Prostate gland (tissue), 2 donors: ENCODE measurements around the gene CHST8.

ENCODE experiments used
- CTCF ChIP-seq, 4 experiments: fragments of 200-600 bp in 2 of 4; fragments of 450-650 bp in 2 of 4; sonication (generic) in 2 of 4; IDR thresholded peaks; 1 replicate in 3 of 4; 2 replicates in 1 of 4; pipeline ENCODE4 v1.5.1; 2016 to 2019; ENCODE audit warnings: antibody characterized with exemption in 4 of 4, mild to moderate bottlenecking in 2 of 4, moderate library complexity in 2 of 4
- POLR2A ChIP-seq: fragments of 450-650 bp; IDR thresholded peaks from one replicate; pipeline ENCODE4 v1.6.1; 2016; ENCODE audit warnings: antibody characterized with exemption, mild to moderate bottlenecking
- POLR2AphosphoS5 ChIP-seq: sonication (generic); formaldehyde crosslinking; IDR thresholded peaks from one replicate; pipeline ENCODE4 v1.6.1; 2017; ENCODE audit warnings: antibody characterized with exemption

DNA sequence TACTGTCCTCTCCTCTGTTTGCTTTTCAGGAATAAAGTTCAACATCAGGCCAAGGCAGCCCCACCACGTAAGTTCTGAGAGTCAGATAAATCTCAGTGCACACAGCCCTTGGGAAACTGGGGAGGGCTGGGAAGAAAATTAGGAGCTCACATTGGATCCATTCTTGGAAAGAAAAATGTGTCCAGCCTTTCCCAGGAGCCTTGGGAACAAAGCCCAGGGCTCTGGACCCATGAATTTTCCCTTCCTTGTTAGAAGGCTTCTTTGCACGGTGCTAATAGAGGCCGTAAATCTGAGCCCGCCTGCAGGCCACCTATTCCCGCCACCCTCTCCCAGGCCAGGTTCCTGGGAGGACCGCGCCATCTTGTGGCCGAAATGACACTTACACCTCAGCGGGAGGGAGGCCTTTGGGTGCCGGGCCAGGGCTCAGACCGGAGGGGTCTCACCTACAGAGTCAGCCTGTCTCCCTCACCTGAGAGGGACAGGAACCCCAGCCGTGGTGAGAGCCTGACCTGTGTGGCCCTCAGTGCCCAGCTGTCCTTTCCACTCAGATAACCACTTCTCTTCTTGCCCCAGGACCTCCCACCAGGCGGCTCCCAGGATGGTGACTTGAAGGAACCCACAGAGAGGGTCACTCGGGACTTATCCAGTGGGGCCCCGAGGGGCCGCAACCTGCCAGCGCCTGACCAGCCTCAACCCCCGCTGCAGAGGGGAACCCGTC lies 149.8 kb downstream of the CHST8 start:
- TF ChIP-seq CTCF (IDR thresholded peaks at IDR 0.05), result peak; percentile 84 to 96 (median 90)
- no peak for TF ChIP-seq POLR2AphosphoS5
- TF ChIP-seq POLR2A, result no peak
